Measurements from ENCODE around the gene OR4P4.

GRCh38 chr11:55652560-55652959 is 17.6 kb downstream of the OR4P4 start:
- TF ChIP-seq CTCF (IDR thresholded peaks at IDR 0.05; ENCODE audit: borderline replicate concordance, extremely low read depth, low read length, poor library complexity, severe bottlenecking) (no peak), EZH2 (IDR thresholded peaks at IDR 0.05; ENCODE audit: borderline replicate concordance, low read depth, low read length, severe bottlenecking) (no peak)

Measured in DND-41 (cell line).